NCI-H2171 treated with DMSO at 0.1 percent for 48 hours (cell line): ENCODE results near the gene NFYC.

ENCODE experiments used
- DNase-seq: peaks from one replicate; lab custom pipeline; 2025; lab: John Stamatoyannopoulos, UW

The NFYC gene

GRCh38 chr1:40760984-40761383 is 69.5 kb downstream of the NFYC start:
- DNase-seq: no peak

- DNase-seq: no peak
Observed at GRCh38 chr1:40762144-40762923, 70.8 kb downstream of the NFYC start.

GRCh38 chr1:40763742-40764532 is 72.4 kb downstream of the NFYC start:
- no peak for DNase-seq

GRCh38 chr1:40764981-40765380 is 73.5 kb downstream of the NFYC start:
- DNase-seq: no peak

GRCh38 chr1:40766017-40766416 is 74.5 kb downstream of the NFYC start:
- peak; percentile 79 for DNase-seq

- peak; percentile 61 for DNase-seq
Observed at GRCh38 chr1:40766560-40766959, 75.1 kb downstream of the NFYC start.

- no peak for DNase-seq
Observed at GRCh38 chr1:40768146-40768990, 76.9 kb downstream of the NFYC start.

GRCh38 chr1:40769815-40770214 is 78.3 kb downstream of the NFYC start:
- no peak for DNase-seq

- DNase-seq: no peak
Observed at GRCh38 chr1:40770296-40771070, 79.0 kb downstream of the NFYC start.

- DNase-seq: no peak
Observed at GRCh38 chr1:40772146-40772955, 80.8 kb downstream of the NFYC start.

GRCh38 chr1:40773748-40774265 is 82.3 kb downstream of the NFYC start:
- no peak for DNase-seq

- DNase-seq: no peak
Observed at GRCh38 chr1:40774266-40774998, 82.9 kb downstream of the NFYC start.

- no peak for DNase-seq
Observed at GRCh38 chr1:40776236-40777072, 85.0 kb downstream of the NFYC start.

GRCh38 chr1:40777224-40777970 is 85.9 kb downstream of the NFYC start:
- no peak for DNase-seq

GRCh38 chr1:40780678-40781607 is 89.4 kb downstream of the NFYC start:
- DNase-seq: peak; percentile 74

GRCh38 chr1:40781608-40781971 is 90.1 kb downstream of the NFYC start:
- no peak for DNase-seq

- peak; percentile 25 for DNase-seq
Observed at GRCh38 chr1:40782371-40782956, 91.0 kb downstream of the NFYC start.
